Measurements from ENCODE around the gene MOGAT3.

MOGAT3 gene

DNA sequence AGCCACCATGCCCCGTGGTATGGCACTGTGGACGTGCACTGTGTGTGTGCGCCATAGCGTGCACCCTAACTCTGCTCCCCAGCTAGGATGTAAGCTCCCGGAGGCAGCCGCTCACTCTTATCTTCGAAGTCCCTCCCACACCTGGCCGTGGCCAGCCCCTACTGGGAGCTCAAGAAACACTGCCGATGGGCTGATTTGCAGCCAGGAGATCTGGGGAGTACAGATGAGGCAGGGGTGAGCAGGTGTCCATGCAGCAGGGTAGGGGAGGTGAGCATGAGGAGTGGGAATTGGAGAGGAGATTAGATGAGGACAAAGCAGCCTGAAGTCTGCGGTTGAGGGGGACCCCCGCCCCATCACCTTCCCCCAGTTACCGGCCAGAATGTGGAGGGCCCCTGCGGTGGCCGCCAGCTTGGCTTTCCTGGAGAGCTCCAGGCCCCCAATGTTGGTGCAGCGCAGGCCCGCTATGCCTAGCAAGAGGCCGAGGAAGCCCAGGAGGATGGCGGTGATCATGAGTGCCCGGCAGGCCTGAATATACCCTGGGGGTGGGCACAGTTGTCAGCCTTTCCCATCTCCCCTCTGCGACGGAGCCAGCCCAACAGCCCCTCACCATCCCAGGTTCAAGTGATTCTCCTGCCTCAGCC lies 33.2 kb upstream of the MOGAT3 start:
- no peak for DNase-seq (ENCODE audit: low read depth)

GRCh38 chr7:101232141-101232850 lies 31.5 kb upstream of the MOGAT3 start:
- no peak for DNase-seq (ENCODE audit: low read depth)

GRCh38 chr7:101231644-101232043 lies 30.8 kb upstream of the MOGAT3 start:
- DNase-seq (ENCODE audit: low read depth), result no peak

DNA sequence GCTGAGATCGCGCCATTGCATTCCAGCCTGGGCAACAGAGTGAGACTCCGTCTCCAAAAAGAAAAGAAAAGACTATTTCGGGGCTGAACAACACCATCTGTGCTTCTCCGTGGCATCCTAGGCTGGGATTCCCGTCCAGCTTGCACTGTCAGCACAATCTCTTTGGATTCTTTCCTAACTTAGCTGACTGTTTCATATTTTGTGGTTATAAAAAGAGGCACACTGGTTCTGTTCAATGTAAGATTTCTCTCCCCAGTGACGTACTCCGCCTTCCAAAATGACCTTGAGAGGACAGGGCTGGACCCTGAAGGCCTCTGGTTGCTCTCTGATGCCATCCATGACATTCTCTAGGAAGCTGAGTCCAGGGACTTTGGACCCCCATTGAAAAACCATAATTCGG lies 25.9 kb upstream of the MOGAT3 start:
- DNase-seq (ENCODE audit: low read depth), result no peak

GRCh38 chr7:101225650-101226049 lies 24.8 kb upstream of the MOGAT3 start:
- DNase-seq (ENCODE audit: low read depth), result no peak

DNA sequence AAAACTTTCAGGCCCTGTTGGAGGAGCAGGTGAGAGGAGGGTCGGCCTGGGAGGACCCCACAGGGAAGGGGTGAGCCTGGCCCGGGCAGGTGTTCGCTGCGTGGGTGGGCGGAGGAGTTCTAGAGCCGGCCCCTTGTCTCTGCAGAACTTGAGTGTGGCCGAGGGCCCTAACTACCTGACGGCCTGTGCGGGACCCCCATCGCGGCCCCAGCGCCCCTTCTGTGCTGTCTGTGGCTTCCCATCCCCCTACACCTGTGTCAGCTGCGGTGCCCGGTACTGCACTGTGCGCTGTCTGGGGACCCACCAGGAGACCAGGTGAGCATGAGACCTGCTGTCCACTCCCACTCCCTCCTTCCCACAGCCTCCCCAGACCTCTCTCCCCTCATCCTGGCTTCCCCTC lies 22.7 kb upstream of the MOGAT3 start:
- DNase-seq (ENCODE audit: low read depth), result no peak

DNA sequence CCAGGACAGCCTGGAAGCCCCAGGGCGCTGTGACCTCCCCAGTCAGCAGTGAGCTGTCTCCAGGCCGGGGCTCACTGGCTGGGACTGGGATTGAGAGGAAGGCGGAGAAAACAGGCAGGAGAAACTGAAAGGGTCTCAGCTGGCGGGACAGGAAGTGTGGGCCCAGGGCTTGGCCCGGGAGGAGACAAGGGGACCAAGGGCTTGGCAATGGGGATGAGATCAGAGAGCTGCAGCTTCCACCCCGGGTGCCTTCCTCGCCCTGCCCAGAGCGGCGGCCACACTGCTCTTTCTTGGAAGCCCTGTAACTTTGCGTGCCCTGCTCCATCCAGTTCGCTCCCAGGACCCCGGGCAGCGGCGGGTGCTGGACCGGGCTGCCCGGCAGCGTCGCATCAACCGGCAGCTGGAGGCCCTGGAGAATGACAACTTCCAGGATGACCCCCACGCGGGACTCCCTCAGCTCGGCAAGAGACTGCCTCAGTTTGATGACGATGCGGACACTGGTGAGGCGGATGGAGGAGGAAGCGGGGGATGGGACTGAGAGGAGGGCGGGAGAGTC lies 21.5 kb upstream of the MOGAT3 start:
- DNase-seq (ENCODE audit: low read depth), result no peak

DNA sequence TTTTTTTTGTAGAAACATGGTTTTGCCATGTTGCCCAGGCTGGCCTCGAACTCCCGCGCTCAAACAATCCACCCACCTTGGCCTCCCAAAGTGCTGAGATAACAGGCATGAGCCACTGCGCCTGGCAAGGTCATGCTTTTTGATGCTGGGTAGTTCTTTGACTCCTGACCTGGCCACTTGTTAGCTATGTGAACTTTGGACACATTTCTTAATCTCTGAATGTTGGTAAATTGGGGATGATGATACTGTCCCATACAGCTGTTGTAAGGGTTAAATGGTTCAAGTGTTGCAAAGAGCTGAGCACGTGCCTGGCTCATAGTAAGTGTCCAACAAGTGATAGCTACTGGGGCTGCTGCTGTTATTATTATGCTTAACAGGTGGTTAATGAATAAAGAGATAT lies 19.5 kb upstream of the MOGAT3 start:
- DNase-seq (ENCODE audit: low read depth), result no peak

GRCh38 chr7:101218236-101219125 lies 17.6 kb upstream of the MOGAT3 start:
- DNase-seq (ENCODE audit: low read depth), result no peak

- DNase-seq (ENCODE audit: low read depth), result peak; percentile 97
Observed at GRCh38 chr7:101217388-101218235, 16.8 kb upstream of the MOGAT3 start, which contains the start of the genes PLOD3 and ZNHIT1. PLOD3 (minus strand) TSS chr7:101217581; CDS start chr7:101217274, 307 bp downstream. ZNHIT1 (plus strand) TSS chr7:101218165; CDS start chr7:101218196, 31 bp downstream.

- no peak for DNase-seq (ENCODE audit: low read depth)
Observed at GRCh38 chr7:101216860-101217387, 16.1 kb upstream of the MOGAT3 start.

- DNase-seq (ENCODE audit: low read depth), result no peak
Observed at GRCh38 chr7:101216001-101216859, 15.4 kb upstream of the MOGAT3 start.

DNA sequence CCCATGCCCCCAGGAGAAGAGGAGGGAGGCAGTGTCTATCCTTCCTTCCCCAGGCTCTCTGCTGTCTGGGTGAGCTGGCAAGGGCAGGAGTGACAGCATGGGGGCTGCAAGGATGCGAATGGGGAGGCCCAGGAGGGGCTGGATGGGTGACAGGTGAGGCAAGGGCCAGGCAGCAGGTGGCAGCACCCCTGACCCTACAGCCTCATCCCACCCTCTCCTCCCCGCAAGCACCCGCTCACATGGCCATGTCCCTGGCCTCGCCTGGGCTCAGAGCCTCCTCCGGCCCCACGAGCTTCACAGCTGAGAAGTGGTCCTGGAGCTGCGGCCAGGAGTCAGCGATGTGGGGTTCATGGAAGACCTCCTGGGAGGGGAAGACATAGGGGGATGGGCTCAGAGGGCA lies 11.2 kb upstream of the MOGAT3 start:
- DNase-seq (ENCODE audit: low read depth), result no peak

DNA sequence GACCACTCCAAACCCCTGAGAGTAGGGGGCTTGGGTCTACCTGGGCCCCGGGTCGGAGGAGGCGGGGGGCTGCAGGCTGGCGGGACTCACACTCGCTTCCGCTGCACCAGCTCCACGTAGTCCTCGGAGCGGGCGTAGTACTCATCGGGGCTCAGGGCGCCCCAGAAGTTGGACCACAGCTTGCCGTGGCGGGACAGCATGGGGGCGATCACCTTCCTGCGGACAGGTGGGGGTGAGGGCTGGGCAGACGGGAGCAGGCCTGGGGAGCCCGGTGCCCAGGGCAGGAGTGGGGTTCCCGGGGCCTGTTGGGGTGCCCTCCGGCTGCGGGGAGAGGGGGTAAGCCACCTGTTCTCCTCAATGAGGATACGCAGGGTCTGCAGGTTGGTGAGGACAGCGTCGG lies 10.7 kb upstream of the MOGAT3 start:
- no peak for DNase-seq (ENCODE audit: low read depth)

GRCh38 chr7:101210143-101210542 lies 9.3 kb upstream of the MOGAT3 start:
- DNase-seq (ENCODE audit: low read depth), result no peak

DNA sequence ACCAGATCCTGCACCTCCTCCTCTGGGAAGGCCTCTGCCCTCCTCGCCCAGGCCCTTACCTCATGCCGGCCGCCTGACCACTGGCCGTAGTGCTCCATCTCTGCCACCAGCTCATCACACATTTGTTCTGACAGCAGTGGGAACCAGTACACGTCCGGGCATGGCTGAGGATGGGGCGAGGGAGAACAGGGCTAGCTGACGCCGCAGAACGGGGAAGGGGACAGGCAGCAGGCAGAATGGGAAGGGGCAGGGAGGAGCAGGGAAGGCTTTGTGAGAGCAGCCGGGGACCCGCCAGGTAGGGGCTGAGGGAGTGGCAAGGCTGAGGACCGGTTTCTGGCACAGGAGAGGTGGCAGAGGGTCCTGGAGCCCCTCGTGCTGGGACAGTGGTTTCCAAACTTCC lies 8.0 kb upstream of the MOGAT3 start:
- DNase-seq (ENCODE audit: low read depth), result no peak

- no peak for DNase-seq (ENCODE audit: low read depth)
Observed at GRCh38 chr7:101207459-101207858, 6.6 kb upstream of the MOGAT3 start.

GRCh38 chr7:101206665-101207042 lies 5.8 kb upstream of the MOGAT3 start:
- no peak for DNase-seq (ENCODE audit: low read depth)

GRCh38 chr7:101205901-101206664 lies 5.2 kb upstream of the MOGAT3 start:
- DNase-seq (ENCODE audit: low read depth), result no peak
